ENCODE measurements around the gene TSC22D1. TPM values are rescaled to one million over a fixed set of nuclear protein-coding genes. Genes with fewer than 3 reads are reported as not detected.

Gene TSC22D1
- total RNA-seq, 1 donor from 2014 or later, result 149 TPM

- DNase-seq (peak; percentile 72), ATAC-seq (peak; percentile 16)
- TF ChIP-seq CTCF (IDR thresholded peaks at IDR 0.05), result no peak
- Histone ChIP-seq H3K4me1 (peaks cover 18% of the 10 kb centered on the region), H3K27ac (peak overlapping the region; percentile 95), H3K4me3 (peak overlapping the region; percentile 93), H3K27me3 (no peaks in the 10 kb centered on the region), H3K9me3 (no peaks in the 10 kb centered on the region), H3K36me3 (no peaks in the 10 kb centered on the region)
- intact Hi-C loops (cut with DNase I), result no loop called here
Observed at GRCh38 chr13:44576351-44577235, 463 bp upstream of the TSC22D1 start.

- Histone ChIP-seq H3K4me3 (peak overlapping the region; percentile 93), H3K9me3 (no peaks in the 10 kb centered on the region), H3K36me3 (no peaks in the 10 kb centered on the region), H3K27me3 (no peaks in the 10 kb centered on the region), H3K27ac (peak overlapping the region; percentile 95), H3K4me1 (peaks cover 18% of the 10 kb centered on the region)
- ATAC-seq (no peak), DNase-seq (no peak)
- no peak for TF ChIP-seq CTCF (IDR thresholded peaks at IDR 0.05)
- intact Hi-C loops (cut with DNase I), result no loop called here
Observed at GRCh38 chr13:44575035-44575434, 1.1 kb downstream of the TSC22D1 start.

- no peak overlapping the region for H3K27ac ChIP-seq
Observed at GRCh38 chr13:44574466-44574855, 1.7 kb downstream of the TSC22D1 start.

GRCh38 chr13:44573790-44574465 lies 2.2 kb downstream of the TSC22D1 start:
- no peak for TF ChIP-seq CTCF (IDR thresholded peaks at IDR 0.05)
- H3K9me3 ChIP-seq, result no peaks in the 10 kb centered on the region
- no peaks in the 10 kb centered on the region for H3K27me3 ChIP-seq
- ATAC-seq (no peak), DNase-seq (no peak)
- peak overlapping the region; percentile 93 for H3K4me3 ChIP-seq
- intact Hi-C loops (cut with DNase I), result no loop called here
- H3K36me3 ChIP-seq, result no peaks in the 10 kb centered on the region
- no peak overlapping the region for H3K27ac ChIP-seq
- peaks cover 18% of the 10 kb centered on the region for H3K4me1 ChIP-seq

More at GRCh38 chr13:44574466-44574855, 1.7 kb downstream of the TSC22D1 start:
- H3K9me3 ChIP-seq, result no peaks in the 10 kb centered on the region
- intact Hi-C loops (cut with DNase I), result no loop called here
- peaks cover 18% of the 10 kb centered on the region for H3K4me1 ChIP-seq
- ATAC-seq, result no peak
- peak overlapping the region; percentile 93 for H3K4me3 ChIP-seq
- no peak for TF ChIP-seq CTCF (IDR thresholded peaks at IDR 0.05)
- no peaks in the 10 kb centered on the region for H3K36me3 ChIP-seq
- no peak for DNase-seq
- no peaks in the 10 kb centered on the region for H3K27me3 ChIP-seq

GRCh38 chr13:44573071-44573470 lies 3.1 kb downstream of the TSC22D1 start:
- H3K4me3 ChIP-seq, result no peak overlapping the region
- intact Hi-C loops (cut with DNase I), result no loop called here
- no peak overlapping the region for H3K27ac ChIP-seq
- peaks cover 12% of the 10 kb centered on the region for H3K4me1 ChIP-seq
- no peaks in the 10 kb centered on the region for H3K27me3 ChIP-seq
- H3K36me3 ChIP-seq, result no peaks in the 10 kb centered on the region
- ATAC-seq (no peak), DNase-seq (no peak)
- TF ChIP-seq CTCF (IDR thresholded peaks at IDR 0.05), result no peak
- no peaks in the 10 kb centered on the region for H3K9me3 ChIP-seq
